GM13977 (cell line): ENCODE data around the gene ITGB6.
"Not testable (repeated sequence)": the region's sequence is repeated elsewhere in the genome, so short reads cannot be mapped to it uniquely, and the experiment has no call there.

Experiments
- DNase-seq: peaks from one replicate; pipeline ENCODE4 v3.0.0; 2012; ENCODE audit warnings: low spot score
- CTCF ChIP-seq: IDR thresholded peaks from 2 replicates; pipeline ENCODE4 v1.5.1; 2012; ENCODE audit warnings: mild to moderate bottlenecking, control low read depth; ENCODE audit not compliant: insufficient read depth; ENCODE audit errors: extremely low read depth, missing control alignments
- in situ Hi-C: fragments of 300-500 bp; cut with MboI; formaldehyde crosslinking; loops from one replicate; pipeline ENCODE4 v1.12.0; 2022; ENCODE audit warnings: low sequenced_read_pairs, low pct_unique_long_range_greater_than_20kb, mixed read lengths, inconsistent platforms; ENCODE audit not compliant: unreplicated experiment

ITGB6 gene

GRCh38 chr2:160197587-160197986, 2.5 kb downstream of the ITGB6 start:
- TF ChIP-seq CTCF = no peak
- in situ Hi-C loops = no loop called here
- DNase-seq = no peak

DNA sequence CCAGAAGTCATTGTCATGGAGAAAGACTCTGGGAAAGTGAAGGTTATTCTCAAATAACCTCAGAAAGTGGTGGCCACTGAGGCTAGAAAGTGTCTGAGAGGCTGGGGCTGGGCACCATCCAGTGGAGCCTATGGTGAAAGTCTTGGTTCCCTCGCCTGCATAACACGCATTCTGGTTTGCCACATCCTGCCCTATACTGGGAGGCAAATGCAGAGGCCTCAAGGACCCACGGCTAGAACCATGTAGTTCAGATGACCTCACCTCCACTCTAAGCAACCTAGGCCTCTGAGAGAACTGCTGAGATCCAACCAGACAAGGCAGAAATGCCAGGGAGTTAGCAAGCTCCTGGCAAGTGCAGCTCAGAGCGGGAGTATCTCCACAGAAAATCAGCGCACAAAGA, 5.1 kb downstream of the ITGB6 start:
- in situ Hi-C loops = no loop called here
- no peak for TF ChIP-seq CTCF
- DNase-seq = no peak

- DNase-seq = no peak
- no peak for TF ChIP-seq CTCF
- in situ Hi-C loops = no loop called here
These were observed 5.7 kb downstream of the ITGB6 start for GRCh38 chr2:160194351-160194750.

DNA sequence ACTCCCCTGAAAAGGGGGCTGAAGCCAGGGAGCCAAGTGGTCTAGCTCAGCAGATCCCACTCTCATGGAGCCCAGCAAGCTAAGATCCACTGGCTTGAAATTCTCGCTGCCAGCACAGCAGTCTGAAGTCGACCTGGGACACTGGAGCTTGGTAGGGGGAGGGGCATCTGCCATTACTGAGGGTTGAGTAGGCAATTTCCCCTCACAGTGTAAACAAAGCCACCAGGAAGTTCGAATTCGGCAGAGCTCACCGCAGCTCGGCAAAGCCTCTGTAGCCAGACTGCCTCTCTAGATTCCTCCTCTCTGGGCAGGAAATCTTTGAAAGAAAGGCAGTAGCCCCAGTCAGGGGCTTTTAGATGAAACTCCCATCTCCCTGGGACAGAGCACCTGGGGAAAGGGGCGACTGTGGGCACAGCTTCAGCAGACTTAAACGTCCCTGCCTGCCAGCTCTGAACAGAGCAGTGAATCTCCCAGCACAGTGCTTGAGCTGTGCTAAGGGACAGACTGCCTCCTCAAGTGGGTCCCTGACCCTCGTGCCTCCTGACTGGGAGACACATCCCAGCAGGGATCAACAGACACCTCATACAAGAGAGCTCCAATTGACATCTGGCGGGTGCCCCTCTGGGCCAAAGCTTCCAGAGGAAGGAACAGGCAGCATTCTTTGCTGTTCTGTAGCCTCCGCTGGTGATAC, 18.8 kb downstream of the ITGB6 start:
- in situ Hi-C loops, DNase-seq: not testable (repeated sequence)

DNA sequence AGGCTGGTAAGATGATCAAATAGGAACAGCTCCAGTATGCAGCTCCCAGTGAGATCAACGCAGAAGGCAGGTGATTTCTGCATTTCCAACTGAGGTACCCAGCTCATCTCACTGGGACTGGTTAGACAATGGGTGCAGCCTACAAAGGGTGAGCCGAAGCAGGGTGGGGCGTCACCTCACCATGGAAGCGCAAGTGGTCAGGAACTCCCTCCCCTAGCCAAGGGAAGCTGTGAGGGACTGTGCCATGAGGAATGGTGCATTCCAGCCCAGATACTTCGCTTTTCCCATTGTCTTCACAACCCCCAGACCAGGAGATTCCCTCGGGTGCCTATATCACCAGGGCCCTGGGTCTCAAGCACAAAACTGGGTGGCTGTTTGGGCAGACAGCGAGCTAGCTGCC, 19.4 kb downstream of the ITGB6 start:
- in situ Hi-C loops, DNase-seq: not testable (repeated sequence)

DNA sequence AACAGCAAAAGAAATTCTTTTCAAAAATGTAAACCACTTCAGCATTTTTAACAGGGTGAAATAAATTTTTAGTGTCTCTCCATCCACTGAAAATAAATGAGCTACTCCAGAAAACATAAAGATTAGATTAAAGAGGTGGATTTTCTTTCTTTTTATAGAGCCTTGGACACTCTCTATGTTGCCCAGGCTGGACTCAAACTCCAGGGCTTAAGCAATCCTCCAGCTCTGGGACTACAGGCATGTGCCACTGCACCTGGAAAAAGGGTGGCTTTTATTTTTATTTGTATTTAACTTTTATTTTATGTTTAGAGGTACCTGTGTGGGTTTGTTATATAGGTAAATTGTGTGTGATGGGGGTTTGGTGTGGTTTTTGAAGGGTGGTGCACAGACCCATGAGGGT, 19.9 kb downstream of the ITGB6 start:
- in situ Hi-C loops = no loop called here
- DNase-seq = no peak

GRCh38 chr2:160175169-160176134, 24.6 kb downstream of the ITGB6 start:
- TF ChIP-seq CTCF = no peak
- in situ Hi-C loops = no loop called here
- no peak for DNase-seq

More for the DNA sequence above, 19.9 kb downstream of the ITGB6 start:
- TF ChIP-seq CTCF = no peak
